Stimulated activated CD4-positive, alpha-beta T cell treated with anti-CD3 and anti-CD28 coated beads, TNF-alpha, amount 100 ng/mL, for 1 hour (primary cell): ENCODE measurements around the gene ELAVL3.
"Not testable (repeated sequence)": the region's sequence is repeated elsewhere in the genome, so short reads cannot be mapped to it uniquely, and the experiment has no call there.

Experiments used
- DNase-seq, 3 donors: peaks; one replicate each; pipeline ENCODE4 v3.0.0-alpha.2; 2020; ENCODE audit warnings: low read depth in 3 of 3, low spot score in 1 of 3

ELAVL3 gene

GRCh38 chr19:11486661-11487503, 6.0 kb upstream of the ELAVL3 start:
- DNase-seq, result no peak

- no peak for DNase-seq
Measured at GRCh38 chr19:11485245-11485837, 4.5 kb upstream of the ELAVL3 start.

- DNase-seq, result no peak
Measured at GRCh38 chr19:11483366-11484111, 2.7 kb upstream of the ELAVL3 start.

- DNase-seq, result peak; percentile 53 to 77 (median 57)
Measured at GRCh38 chr19:11482384-11483050, 1.7 kb upstream of the ELAVL3 start.

- DNase-seq, result peak in 1 of 3 donors; percentile 53
Measured at GRCh38 chr19:11481534-11482383, 913 bp upstream of the ELAVL3 start.

GRCh38 chr19:11479898-11480714, 740 bp downstream of the ELAVL3 start:
- DNase-seq, result no peak

- DNase-seq, result no peak
Measured at GRCh38 chr19:11479090-11479897, 1.6 kb downstream of the ELAVL3 start.

GRCh38 chr19:11478167-11479089, 2.4 kb downstream of the ELAVL3 start:
- DNase-seq, result no peak

- no peak for DNase-seq
Measured at GRCh38 chr19:11475861-11476260, 5.0 kb downstream of the ELAVL3 start.

GRCh38 chr19:11475343-11475742, 5.5 kb downstream of the ELAVL3 start:
- not testable (repeated sequence) for DNase-seq

- no peak for DNase-seq
Measured at GRCh38 chr19:11473725-11474124, 7.1 kb downstream of the ELAVL3 start.

- DNase-seq, result not testable (repeated sequence)
Measured at GRCh38 chr19:11468266-11468845, 12.5 kb downstream of the ELAVL3 start.

GRCh38 chr19:11465600-11465999, 15.2 kb downstream of the ELAVL3 start:
- no peak for DNase-seq

- DNase-seq, result no peak
Measured at GRCh38 chr19:11464333-11465265, 16.2 kb downstream of the ELAVL3 start.

GRCh38 chr19:11463391-11463790, 17.5 kb downstream of the ELAVL3 start:
- DNase-seq, result no peak

- DNase-seq, result no peak
Measured at GRCh38 chr19:11461453-11461852, 19.4 kb downstream of the ELAVL3 start.
